GM19099 (cell line): Measurements from ENCODE around the gene APBA2.

Source experiments
- POLR2A ChIP-seq: IDR thresholded peaks from 3 replicates; pipeline ENCODE4 v1.6.1; 2011; ENCODE audit warnings: low read depth; ENCODE audit not compliant: insufficient read length; ENCODE audit errors: extremely low read depth

The APBA2 gene

GRCh38 chr15:28991236-28992171, 105.7 kb downstream of the APBA2 start:
- no peak for TF ChIP-seq POLR2A

- TF ChIP-seq POLR2A: no peak
These were observed 106.6 kb downstream of the APBA2 start for GRCh38 chr15:28992336-28992864.

- TF ChIP-seq POLR2A: no peak
These were observed 107.4 kb downstream of the APBA2 start for GRCh38 chr15:28993051-28993719.

GRCh38 chr15:28993720-28994053, 107.9 kb downstream of the APBA2 start:
- no peak for TF ChIP-seq POLR2A

- no peak for TF ChIP-seq POLR2A
These were observed 108.5 kb downstream of the APBA2 start for GRCh38 chr15:28994142-28994830.

- no peak for TF ChIP-seq POLR2A
These were observed 109.2 kb downstream of the APBA2 start for GRCh38 chr15:28994831-28995596.

GRCh38 chr15:28995705-28996104, 109.9 kb downstream of the APBA2 start:
- TF ChIP-seq POLR2A: no peak

- TF ChIP-seq POLR2A: no peak
These were observed 110.5 kb downstream of the APBA2 start for GRCh38 chr15:28996289-28996688.

GRCh38 chr15:28996953-28997352, 111.2 kb downstream of the APBA2 start:
- no peak for TF ChIP-seq POLR2A

- TF ChIP-seq POLR2A: no peak
These were observed 112.0 kb downstream of the APBA2 start for GRCh38 chr15:28997791-28998190.

- no peak for TF ChIP-seq POLR2A
These were observed 112.7 kb downstream of the APBA2 start for GRCh38 chr15:28998511-28998910.

- TF ChIP-seq POLR2A: no peak
These were observed 117.5 kb downstream of the APBA2 start for GRCh38 chr15:29003191-29003839.

- TF ChIP-seq POLR2A: no peak
These were observed 118.1 kb downstream of the APBA2 start for GRCh38 chr15:29003840-29004233.

GRCh38 chr15:29005931-29006330, 120.2 kb downstream of the APBA2 start:
- no peak for TF ChIP-seq POLR2A
